A549 (cell line): ENCODE results near the gene TXNL4A. TPM values are rescaled to one million over a fixed set of nuclear protein-coding genes. Genes with fewer than 3 reads are reported as not detected.

Experiments used
- ATAC-seq, 2 experiments: fragments of 200-7000 bp in 1 of 2; fragments of >200 bp in 1 of 2; cut with Nextera tagmentation in 1 of 2; cut with Tn5 transposase in 1 of 2; 3 replicates each; pipeline versions ENCODE4 v1.8.0 to v1.9.1; 2018 to 2020; ENCODE audit warnings: mild to moderate bottlenecking in 1 of 2, moderate library complexity in 1 of 2
- CTCF ChIA-PET: fragments of 300-600 bp; sonication (Branson Sonifier 250); formaldehyde crosslinking; extraction: SDS; loops from one replicate; lab custom pipeline; 2021; ENCODE audit warnings: antibody characterized with exemption, inconsistent platforms; lab: Yijun Ruan, JAX
- POLR2A ChIA-PET: fragments of 350-600 bp; formaldehyde crosslinking; extraction: SDS; loops from one replicate; lab custom pipeline; 2021; ENCODE audit warnings: antibody characterized with exemption, inconsistent platforms; lab: Yijun Ruan, JAX
- DNase-seq, 2 experiments: peaks; one replicate each; pipeline versions ENCODE4 v3.0.0 to v3.0.0-alpha.2; 2011 to 2016; ENCODE audit warnings: low read depth in 1 of 2, low spot score in 1 of 2
- FAIRE-seq: peaks from 2 replicates; lab custom pipeline; 2011; peaks lifted over from hg19 to GRCh38; lab: Jason Lieb, UNC
- H3K27ac ChIP-seq, 2 experiments: fragments of >200 bp; sonication (Bioruptor Twin); formaldehyde crosslinking; 3 replicates each; pipeline ENCODE4 v1.5.1; 2016 to 2017
- H3K4me1 ChIP-seq: fragments of >200 bp; sonication (Bioruptor Twin); formaldehyde crosslinking; 3 replicates; pipeline ENCODE4 v1.6.1; 2016
- H3K4me2 ChIP-seq: fragments of >200 bp; sonication (Bioruptor Twin); formaldehyde crosslinking; 3 replicates; pipeline ENCODE4 v1.6.1; 2016
- H3K4me3 ChIP-seq: fragments of >200 bp; sonication (Bioruptor Twin); formaldehyde crosslinking; 3 replicates; pipeline ENCODE4 v1.5.1; 2016
- H3K9me3 ChIP-seq: fragments of >200 bp; sonication (Bioruptor Twin); formaldehyde crosslinking; 3 replicates; pipeline ENCODE4 v1.6.1; 2016
- BHLHE40 ChIP-seq: IDR thresholded peaks from 2 replicates; pipeline ENCODE4 v1.6.1; 2012; ENCODE audit warnings: low read depth, low read length, inconsistent platforms
- CEBPB ChIP-seq, 2 experiments: fragments of >200 bp in 1 of 2; sonication (Bioruptor Twin) in 1 of 2; formaldehyde crosslinking in 1 of 2; IDR thresholded peaks; 2 replicates each; pipeline ENCODE4 v1.6.1; 2012 to 2016
- CHD2 ChIP-seq: fragments of 150-350 bp; IDR thresholded peaks from 2 replicates; pipeline ENCODE4 v1.6.1; 2014; ENCODE audit warnings: low read length; ENCODE audit not compliant: partially characterized antibody
- EHF ChIP-seq: fragments of 250-450 bp; sonication (Bioruptor Pico); IDR thresholded peaks from 2 replicates; pipeline ENCODE4 v1.5.0; 2020; ENCODE audit warnings: mild to moderate bottlenecking
- FOSB ChIP-seq: fragments of 250-450 bp; sonication (Bioruptor Pico); IDR thresholded peaks from 2 replicates; pipeline ENCODE4 v1.5.0; 2020; ENCODE audit warnings: mild to moderate bottlenecking, moderate library complexity
- FOSL2 ChIP-seq, 2 experiments: fragments of 450-650 bp in 1 of 2; fragments of >200 bp in 1 of 2; sonication (Bioruptor Twin) in 1 of 2; formaldehyde crosslinking; IDR thresholded peaks; 2 replicates each; pipeline versions ENCODE4 v1.5.0 to v1.6.1; 2016 to 2020; ENCODE audit warnings: mild to moderate bottlenecking in 1 of 2, moderate library complexity in 1 of 2
- FOXS1 ChIP-seq: fragments of 250-450 bp; sonication (Bioruptor Pico); IDR thresholded peaks from 2 replicates; pipeline ENCODE4 v1.5.0; 2020; ENCODE audit warnings: mild to moderate bottlenecking, moderate library complexity
- HOXA7 ChIP-seq: fragments of 250-450 bp; sonication (Bioruptor Pico); IDR thresholded peaks from 2 replicates; pipeline ENCODE4 v1.5.0; 2020; ENCODE audit warnings: mild to moderate bottlenecking, moderate library complexity
- KDM5A ChIP-seq: fragments of 200-600 bp; sonication (generic); IDR thresholded peaks from 2 replicates; pipeline ENCODE4 v1.6.1; 2016; ENCODE audit warnings: antibody characterized with exemption, mild to moderate bottlenecking
- NPAS2 ChIP-seq: fragments of 250-450 bp; sonication (Bioruptor Pico); IDR thresholded peaks from 2 replicates; pipeline ENCODE4 v1.8.0; 2022; ENCODE audit warnings: mild to moderate bottlenecking, moderate library complexity, borderline replicate concordance
- RARB ChIP-seq: fragments of 250-450 bp; sonication (Bioruptor Pico); IDR thresholded peaks from 2 replicates; pipeline ENCODE4 v1.8.0; 2021; ENCODE audit warnings: mild to moderate bottlenecking, moderate library complexity
- RFX5 ChIP-seq: fragments of 450-650 bp; IDR thresholded peaks from 2 replicates; pipeline ENCODE4 v1.7.1; 2014; ENCODE audit warnings: antibody characterized with exemption, mild to moderate bottlenecking, moderate library complexity
- SMC3 ChIP-seq: fragments of >200 bp; sonication (Bioruptor Twin); formaldehyde crosslinking; IDR thresholded peaks from 3 replicates; pipeline ENCODE4 v1.6.1; 2018; ENCODE audit warnings: inconsistent platforms
- ZC3H11A ChIP-seq: fragments of 450-650 bp; IDR thresholded peaks from 2 replicates; pipeline ENCODE4 v1.6.1; 2014; ENCODE audit warnings: antibody characterized with exemption, mild to moderate bottlenecking
- ZFP36 ChIP-seq: fragments of 450-650 bp; IDR thresholded peaks from 2 replicates; pipeline ENCODE4 v1.6.1; 2014; ENCODE audit warnings: borderline replicate concordance; ENCODE audit not compliant: partially characterized antibody
- WGBS: methylation state at CpG from one replicate; pipeline ENCODE4 v1.1.6; 2017; ENCODE audit errors: missing lambda C conversion rate; 5-methylcytosine and 5-hydroxymethylcytosine counted together
- polyA plus RNA-seq, 4 experiments: library from polyadenylated mRNA; depleted of rRNA in 3 of 4; stranded (reverse); fragments of >200 nt; fragmentation: RNase III in 1 of 4; extraction: RNeasy Plus Mini Kit Qiagen cat#74134 plus additional on column Dnase treatment in 1 of 4; gene quantifications; 2 replicates in 3 of 4; 3 replicates in 1 of 4; pipeline ENCODE4 v1.2.3, GENCODE V29; 2011 to 2017
- TF ChIP-seq, protein P1 (sequence below): fragments of 200-600 bp; sonication (generic); IDR thresholded peaks from 2 replicates; pipeline ENCODE4 v1.6.1; 2016; ENCODE audit warnings: antibody characterized with exemption, mild to moderate bottlenecking, moderate library complexity
- TF ChIP-seq, protein P2 (sequence below): fragments of >200 bp; sonication (Bioruptor Twin); formaldehyde crosslinking; IDR thresholded peaks from 2 replicates; pipeline ENCODE4 v1.6.1; 2016
- TF ChIP-seq, protein P3 (sequence below): IDR thresholded peaks from 2 replicates; pipeline ENCODE4 v1.6.1; 2012
- TF ChIP-seq, protein P4 (sequence below): fragments of 150-350 bp; IDR thresholded peaks from 2 replicates; pipeline ENCODE4 v1.6.1; 2014; ENCODE audit warnings: low read depth, mild to moderate bottlenecking, low read length

The TXNL4A gene
- polyA plus RNA-seq, 2 of the 4 experiments (the other 2 are of a cell fraction) = 99.6 to 139 TPM

GRCh38 chr18:79983793-79984192 lies 4.6 kb downstream of the TXNL4A start:
- DNase-seq = no peak
- ATAC-seq = no peak
- no peak for FAIRE-seq
- CTCF ChIA-PET = no interaction called here
- WGBS = 96% methylated on average over 7 of the region's 7 CpGs
- no peak for TF ChIP-seq RFX5
- TF ChIP-seq, protein P1, sequence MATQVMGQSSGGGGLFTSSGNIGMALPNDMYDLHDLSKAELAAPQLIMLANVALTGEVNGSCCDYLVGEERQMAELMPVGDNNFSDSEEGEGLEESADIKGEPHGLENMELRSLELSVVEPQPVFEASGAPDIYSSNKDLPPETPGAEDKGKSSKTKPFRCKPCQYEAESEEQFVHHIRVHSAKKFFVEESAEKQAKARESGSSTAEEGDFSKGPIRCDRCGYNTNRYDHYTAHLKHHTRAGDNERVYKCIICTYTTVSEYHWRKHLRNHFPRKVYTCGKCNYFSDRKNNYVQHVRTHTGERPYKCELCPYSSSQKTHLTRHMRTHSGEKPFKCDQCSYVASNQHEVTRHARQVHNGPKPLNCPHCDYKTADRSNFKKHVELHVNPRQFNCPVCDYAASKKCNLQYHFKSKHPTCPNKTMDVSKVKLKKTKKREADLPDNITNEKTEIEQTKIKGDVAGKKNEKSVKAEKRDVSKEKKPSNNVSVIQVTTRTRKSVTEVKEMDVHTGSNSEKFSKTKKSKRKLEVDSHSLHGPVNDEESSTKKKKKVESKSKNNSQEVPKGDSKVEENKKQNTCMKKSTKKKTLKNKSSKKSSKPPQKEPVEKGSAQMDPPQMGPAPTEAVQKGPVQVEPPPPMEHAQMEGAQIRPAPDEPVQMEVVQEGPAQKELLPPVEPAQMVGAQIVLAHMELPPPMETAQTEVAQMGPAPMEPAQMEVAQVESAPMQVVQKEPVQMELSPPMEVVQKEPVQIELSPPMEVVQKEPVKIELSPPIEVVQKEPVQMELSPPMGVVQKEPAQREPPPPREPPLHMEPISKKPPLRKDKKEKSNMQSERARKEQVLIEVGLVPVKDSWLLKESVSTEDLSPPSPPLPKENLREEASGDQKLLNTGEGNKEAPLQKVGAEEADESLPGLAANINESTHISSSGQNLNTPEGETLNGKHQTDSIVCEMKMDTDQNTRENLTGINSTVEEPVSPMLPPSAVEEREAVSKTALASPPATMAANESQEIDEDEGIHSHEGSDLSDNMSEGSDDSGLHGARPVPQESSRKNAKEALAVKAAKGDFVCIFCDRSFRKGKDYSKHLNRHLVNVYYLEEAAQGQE = no peak
- no peak for TF ChIP-seq NPAS2 (CRISPR knock-in tag)
- TF ChIP-seq FOSL2 (IDR thresholded peaks at IDR 0.05) = no peak
- TF ChIP-seq FOSL2 (CRISPR knock-in tag; IDR thresholded peaks at IDR 0.05) = no peak
- TF ChIP-seq, protein P2, sequence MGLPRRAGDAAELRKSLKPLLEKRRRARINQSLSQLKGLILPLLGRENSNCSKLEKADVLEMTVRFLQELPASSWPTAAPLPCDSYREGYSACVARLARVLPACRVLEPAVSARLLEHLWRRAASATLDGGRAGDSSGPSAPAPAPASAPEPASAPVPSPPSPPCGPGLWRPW = no peak
- no peak for TF ChIP-seq ZFP36
- TF ChIP-seq, protein P3, sequence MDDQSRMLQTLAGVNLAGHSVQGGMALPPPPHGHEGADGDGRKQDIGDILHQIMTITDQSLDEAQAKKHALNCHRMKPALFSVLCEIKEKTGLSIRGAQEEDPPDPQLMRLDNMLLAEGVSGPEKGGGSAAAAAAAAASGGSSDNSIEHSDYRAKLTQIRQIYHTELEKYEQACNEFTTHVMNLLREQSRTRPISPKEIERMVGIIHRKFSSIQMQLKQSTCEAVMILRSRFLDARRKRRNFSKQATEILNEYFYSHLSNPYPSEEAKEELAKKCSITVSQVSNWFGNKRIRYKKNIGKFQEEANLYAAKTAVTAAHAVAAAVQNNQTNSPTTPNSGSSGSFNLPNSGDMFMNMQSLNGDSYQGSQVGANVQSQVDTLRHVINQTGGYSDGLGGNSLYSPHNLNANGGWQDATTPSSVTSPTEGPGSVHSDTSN = no peak
- TF ChIP-seq FOSB = no peak
- POLR2A ChIA-PET = no interaction called here
- Histone ChIP-seq H3K27ac (no peak overlapping the region), H3K4me2 (no peak overlapping the region), H3K4me1 (peaks cover 13% of the 10 kb centered on the region; the same call in 1 of the 3 replicates), H3K4me3 (no peak overlapping the region), H3K9me3 (no peaks in the 10 kb centered on the region)

DNA sequence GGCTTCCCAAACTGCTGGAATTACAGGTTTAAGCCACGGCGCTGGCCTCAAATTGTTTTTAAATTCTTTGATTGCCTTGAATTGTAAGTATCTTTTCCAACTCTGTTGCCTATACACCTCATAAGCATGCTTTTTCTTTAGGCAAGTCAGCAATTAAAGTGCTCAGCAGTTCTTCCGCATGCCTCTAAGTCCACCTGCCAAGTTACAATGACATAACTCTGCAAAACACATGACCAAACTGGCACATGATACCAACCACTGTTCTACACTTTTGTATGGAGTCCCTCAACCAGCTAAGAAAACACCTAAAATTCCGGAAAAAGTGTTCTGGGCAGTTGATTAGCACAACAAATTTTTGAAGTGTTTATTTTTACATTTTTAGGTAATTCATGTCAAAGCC lies 5.1 kb downstream of the TXNL4A start:
- FAIRE-seq (no peak), ATAC-seq (no peak), DNase-seq (no peak)
- Histone ChIP-seq H3K4me1 (peaks cover 13% of the 10 kb centered on the region; the same call in 1 of the 3 replicates), H3K27ac (no peak overlapping the region), H3K4me3 (no peak overlapping the region), H3K4me2 (no peak overlapping the region), H3K9me3 (no peaks in the 10 kb centered on the region)
- WGBS = 98% methylated on average over 4 of the region's 4 CpGs
- CTCF ChIA-PET = interaction anchor here (0.7 kb wide), 1 partner anchor 56 kb away, joined by 3 read pairs; no protein-coding TSS in a partner anchor
- TF ChIP-seq RARB (CRISPR knock-in tag) = no peak
- TF ChIP-seq CHD2 = no peak
- no peak for TF ChIP-seq SMC3
- TF ChIP-seq CEBPB (IDR thresholded peaks at IDR 0.05) = no peak
- TF ChIP-seq, protein P3 = no peak
- TF ChIP-seq KDM5A = no peak
- TF ChIP-seq FOXS1 = no peak
- no peak for TF ChIP-seq BHLHE40
- TF ChIP-seq ZC3H11A = no peak
- no peak for TF ChIP-seq HOXA7 (CRISPR knock-in tag)
- TF ChIP-seq FOSB = no peak
- no peak for TF ChIP-seq FOSL2 (IDR thresholded peaks at IDR 0.05)
- TF ChIP-seq FOSL2 (CRISPR knock-in tag; IDR thresholded peaks at IDR 0.05) = no peak
- TF ChIP-seq EHF = no peak
- TF ChIP-seq, protein P1 = no peak
- TF ChIP-seq NPAS2 (CRISPR knock-in tag) = no peak
- TF ChIP-seq, protein P4, sequence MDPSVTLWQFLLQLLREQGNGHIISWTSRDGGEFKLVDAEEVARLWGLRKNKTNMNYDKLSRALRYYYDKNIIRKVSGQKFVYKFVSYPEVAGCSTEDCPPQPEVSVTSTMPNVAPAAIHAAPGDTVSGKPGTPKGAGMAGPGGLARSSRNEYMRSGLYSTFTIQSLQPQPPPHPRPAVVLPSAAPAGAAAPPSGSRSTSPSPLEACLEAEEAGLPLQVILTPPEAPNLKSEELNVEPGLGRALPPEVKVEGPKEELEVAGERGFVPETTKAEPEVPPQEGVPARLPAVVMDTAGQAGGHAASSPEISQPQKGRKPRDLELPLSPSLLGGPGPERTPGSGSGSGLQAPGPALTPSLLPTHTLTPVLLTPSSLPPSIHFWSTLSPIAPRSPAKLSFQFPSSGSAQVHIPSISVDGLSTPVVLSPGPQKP = no peak
- POLR2A ChIA-PET = no interaction called here
